SK-N-SH (cell line): ENCODE results near the gene ENDOG. TPM values are rescaled to one million over a fixed set of nuclear protein-coding genes. Genes with fewer than 3 reads are reported as not detected.
A peak's percentile ranks its signal among the peaks of the same experiment; 100 is the strongest.

Experiments used
- CTCF ChIA-PET: fragments of 300-600, 350-600 bp; formaldehyde crosslinking; extraction: SDS; loops from one replicate; lab custom pipeline; 2021; lab: Yijun Ruan, JAX
- POLR2A ChIA-PET: fragments of 350-600 bp; sonication (Branson Sonifier 250); formaldehyde crosslinking; extraction: SDS; loops from one replicate; lab custom pipeline; 2020; ENCODE audit warnings: antibody characterized with exemption, inconsistent platforms; lab: Yijun Ruan, JAX
- DNase-seq: peaks from one replicate; pipeline ENCODE4 v3.0.0; 2012
- H2AFZ ChIP-seq: fragments of 200-600 bp; sonication (generic); 2 replicates; pipeline ENCODE4 v1.8.1; 2016; ENCODE audit warnings: antibody characterized with exemption, mild to moderate bottlenecking, low read depth
- H3F3A ChIP-seq: fragments of 200-600 bp; sonication (generic); replicated peaks from 2 replicates; pipeline ENCODE3; 2016; ENCODE audit warnings: antibody characterized with exemption, mild to moderate bottlenecking; ENCODE audit not compliant: insufficient read depth
- H3K27ac ChIP-seq, 2 experiments: fragments of 200-500 bp in 1 of 2; fragments of 200-600 bp in 1 of 2; sonication (Bioruptor generic) in 1 of 2; sonication (generic), shearing (Covaris generic) in 1 of 2; 2 replicates each; pipeline versions ENCODE4 v1.5.1 to v1.6.1; 2014 to 2016; ENCODE audit warnings: low read depth in 2 of 2, inconsistent platforms in 1 of 2, low read length in 1 of 2, mild to moderate bottlenecking in 1 of 2, mixed read lengths in 1 of 2
- H3K27me3 ChIP-seq: fragments of 200-600 bp; sonication (generic), shearing (Covaris generic); 2 replicates; pipeline ENCODE4 v1.6.1; 2016; ENCODE audit warnings: mixed run types; ENCODE audit not compliant: insufficient read depth
- H3K36me3 ChIP-seq, 2 experiments: fragments of 200-500 bp in 1 of 2; fragments of 200-600 bp in 1 of 2; sonication (Bioruptor generic) in 1 of 2; sonication (generic) in 1 of 2; replicated peaks in 1 of 2; 2 replicates each; pipeline versions ENCODE3 to v1.5.1; 2014 to 2016; ENCODE audit warnings: low read length in 1 of 2, mild to moderate bottlenecking in 1 of 2; ENCODE audit not compliant: insufficient read depth in 2 of 2, control insufficient read depth in 1 of 2
- H3K4me1 ChIP-seq, 2 experiments: fragments of 200-500 bp in 1 of 2; fragments of 200-600 bp in 1 of 2; sonication (Bioruptor generic) in 1 of 2; sonication (generic), shearing (Covaris generic) in 1 of 2; 2 replicates each; pipeline versions ENCODE4 v1.5.1 to v1.6.1; 2014 to 2016; ENCODE audit warnings: low read depth in 1 of 2, low read length in 1 of 2, mixed run types in 1 of 2; ENCODE audit not compliant: insufficient read depth in 2 of 2, control insufficient read depth in 1 of 2
- H3K4me2 ChIP-seq: fragments of 200-600 bp; sonication (generic), shearing (Covaris generic); 2 replicates; pipeline ENCODE4 v1.6.1; 2017; ENCODE audit warnings: mixed run types
- H3K4me3 ChIP-seq, 2 experiments: fragments of 200-500 bp in 1 of 2; fragments of 200-600 bp in 1 of 2; sonication (Bioruptor generic) in 1 of 2; sonication (generic), shearing (Covaris generic) in 1 of 2; 2 replicates each; pipeline versions ENCODE4 v1.5.1 to v1.8.1; 2014 to 2016; ENCODE audit warnings: low read depth in 2 of 2, inconsistent platforms in 1 of 2, low read length in 1 of 2, mild to moderate bottlenecking in 1 of 2, mixed read lengths in 1 of 2, moderate library complexity in 1 of 2
- H3K79me2 ChIP-seq: fragments of 200-600 bp; sonication (generic); 2 replicates; pipeline ENCODE4 v1.8.1; 2017; ENCODE audit warnings: mild to moderate bottlenecking; ENCODE audit not compliant: insufficient read depth
- H3K9ac ChIP-seq: fragments of 200-600 bp; sonication (generic); 2 replicates; pipeline ENCODE4 v1.6.1; 2017; ENCODE audit warnings: mixed run types
- H3K9me2 ChIP-seq: fragments of 200-600 bp; sonication (generic); 2 replicates; pipeline ENCODE4 v1.6.1; 2017; ENCODE audit warnings: mixed run types
- H3K9me3 ChIP-seq: fragments of 200-600 bp; sonication (generic); 2 replicates; pipeline ENCODE4 v1.6.1; 2017; ENCODE audit warnings: mixed run types, mild to moderate bottlenecking, moderate library complexity
- H4K20me1 ChIP-seq: fragments of 200-600 bp; sonication (generic); 2 replicates; pipeline ENCODE4 v1.6.1; 2017; ENCODE audit warnings: mild to moderate bottlenecking, mixed run types; ENCODE audit not compliant: insufficient read depth
- CHD2 ChIP-seq: fragments of 150-350 bp; IDR thresholded peaks from 2 replicates; pipeline ENCODE4 v1.6.1; 2018; ENCODE audit warnings: low read length; ENCODE audit not compliant: partially characterized antibody
- ELF1 ChIP-seq: IDR thresholded peaks from 2 replicates; pipeline ENCODE4 v1.4.0; 2012
- FOSL2 ChIP-seq: IDR thresholded peaks from 2 replicates; pipeline ENCODE4 v1.4.0; 2012; ENCODE audit warnings: low read depth, mild to moderate bottlenecking, moderate library complexity, borderline replicate concordance
- GABPA ChIP-seq: IDR thresholded peaks from 2 replicates; pipeline ENCODE4 v1.4.0; 2012; ENCODE audit warnings: low read depth, mild to moderate bottlenecking
- GATA2 ChIP-seq: sonication (generic); formaldehyde crosslinking; IDR thresholded peaks from 2 replicates; pipeline ENCODE4 v1.5.0; 2020; ENCODE audit warnings: mild to moderate bottlenecking, missing genetic modification reagents
- MXI1 ChIP-seq: IDR thresholded peaks from 2 replicates; pipeline ENCODE4 v1.6.1; 2012; ENCODE audit warnings: mild to moderate bottlenecking, low read depth, low read length, improper control_type of control experiment
- NRF1 ChIP-seq: IDR thresholded peaks from 2 replicates; pipeline ENCODE4 v1.6.1; 2012; ENCODE audit warnings: low read depth, mild to moderate bottlenecking, low read length
- POLR2AphosphoS5 ChIP-seq: IDR thresholded peaks from 2 replicates; pipeline ENCODE4 v1.6.1; 2012; ENCODE audit warnings: low read depth, low read length
- RAD21 ChIP-seq: IDR thresholded peaks from 2 replicates; pipeline ENCODE4 v1.6.1; 2012; ENCODE audit warnings: mild to moderate bottlenecking, low read length
- RFX5 ChIP-seq: IDR thresholded peaks from 2 replicates; pipeline ENCODE4 v1.6.1; 2012; ENCODE audit warnings: mild to moderate bottlenecking, improper control_type of control experiment, low read length
- RXRA ChIP-seq: IDR thresholded peaks from 2 replicates; pipeline ENCODE4 v1.4.0; 2012; ENCODE audit warnings: low read depth, mild to moderate bottlenecking, borderline replicate concordance
- SIN3A ChIP-seq: IDR thresholded peaks from 2 replicates; pipeline ENCODE4 v1.6.1; 2012; ENCODE audit warnings: low read depth, mild to moderate bottlenecking, low read length, moderate library complexity, borderline replicate concordance
- TAF1 ChIP-seq: IDR thresholded peaks from 2 replicates; pipeline ENCODE4 v1.6.1; 2012; ENCODE audit warnings: low read depth, mild to moderate bottlenecking, low read length, moderate library complexity, borderline replicate concordance
- YY1 ChIP-seq: IDR thresholded peaks from 2 replicates; pipeline ENCODE4 v1.4.0; 2012; ENCODE audit warnings: low read depth, mild to moderate bottlenecking
- ZBTB33 ChIP-seq: IDR thresholded peaks from 2 replicates; pipeline ENCODE4 v1.4.0; 2012; ENCODE audit warnings: low read depth, borderline replicate concordance
- WGBS: methylation state at CpG from one replicate; pipeline ENCODE4 v1.1.6; 2017; ENCODE audit warnings: low lambda C conversion rate; 5-methylcytosine and 5-hydroxymethylcytosine counted together
- polyA plus RNA-seq, 3 experiments: library from polyadenylated mRNA; depleted of rRNA; stranded (reverse); fragments of >200 nt; gene quantifications; 2 replicates each; pipeline ENCODE4 v1.2.3, GENCODE V29; 2012
- TF ChIP-seq, protein P1 (sequence below): IDR thresholded peaks from 2 replicates; pipeline ENCODE4 v1.4.0; 2012; ENCODE audit warnings: low read depth
- TF ChIP-seq, protein P2 (sequence below): IDR thresholded peaks from 2 replicates; pipeline ENCODE4 v1.4.0; 2012; ENCODE audit warnings: low read depth, borderline replicate concordance
- TF ChIP-seq, protein P3 (sequence below): fragments of 150-350 bp; IDR thresholded peaks from 2 replicates; pipeline ENCODE4 v1.6.1; 2016; ENCODE audit warnings: mild to moderate bottlenecking, low read depth, low read length

ENDOG gene
- polyA plus RNA-seq, 1 of the 3 experiments (the other 2 are of a cell fraction), result 26.6 TPM

GRCh38 chr9:128829477-128830251 lies 11.4 kb downstream of the ENDOG start, which contains the start of gene SPOUT1:
Gene SPOUT1 (minus strand): TSS chr9:128829794. CDS start chr9:128829780, 14 bp downstream.
- TF ChIP-seq ELF1 (peak; percentile 48; the same call in 1 of the 2 replicates), MXI1 (peak; percentile 95), NRF1 (no peak), YY1 (peak; percentile 94), SIN3A (peak; percentile 69; the same call in 1 of the 2 replicates), RXRA (no peak), CHD2 (no peak), RAD21 (no peak), GABPA (peak; percentile 74), GATA2 (no peak), POLR2AphosphoS5 (peak; percentile 86), TAF1 (peak; percentile 85; the same call in 1 of the 2 replicates), RFX5 (0 out of 2 replicates have a peak, but pooled peaks have one; percentile 25)
- TF ChIP-seq, protein P1, sequence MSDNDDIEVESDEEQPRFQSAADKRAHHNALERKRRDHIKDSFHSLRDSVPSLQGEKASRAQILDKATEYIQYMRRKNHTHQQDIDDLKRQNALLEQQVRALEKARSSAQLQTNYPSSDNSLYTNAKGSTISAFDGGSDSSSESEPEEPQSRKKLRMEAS, result peak; percentile 79
- Histone ChIP-seq H4K20me1 (no peaks in the 10 kb centered on the region), H3K9me2 (no peaks in the 10 kb centered on the region), H3K27ac (peak within 1 kb of the TSS; percentile 42 to 61; a peak in 3 of 4 replicates), H3K4me2 (peak within 1 kb of the TSS; percentile 92), H3F3A (peaks cover 16% of the 10 kb centered on the region), H2AFZ (peak within 1 kb of the TSS; percentile 71), H3K9me3 (no peaks in the 10 kb centered on the region), H3K4me1 (peaks cover 0 to 6% of the 10 kb centered on the region in 2 experiments; a peak in 1 of 4 replicates), H3K9ac (peak within 1 kb of the TSS; percentile 70), H3K27me3 (no peaks in the 10 kb centered on the region), H3K4me3 (peak within 1 kb of the TSS; percentile 70 to 75), H3K36me3 (peaks cover 22 to 23% of the 10 kb centered on the region in 2 experiments), H3K79me2 (peaks cover 25% of the 10 kb centered on the region; the same call in 1 of the 2 replicates)
- DNase-seq, result peak; percentile 98
- CTCF ChIA-PET, result interaction anchor here (0.6 to 3.7 kb wide), 6 partner anchors 11 to 128 kb away, joined by 3 to 34 read pairs (median 3); partner anchors contain the start of genes ENDOG, PKN3 and ZDHHC12
- under 1% methylated on average over 16 of the region's 56 CpGs for WGBS
- POLR2A ChIA-PET, result interaction anchor here (0.5 to 1.5 kb wide), 9 partner anchors 8 to 517 kb away, joined by 3 to 13 read pairs (median 5); partner anchors contain the start of gene ENDOG

GRCh38 chr9:128833696-128834095 lies 15.4 kb downstream of the ENDOG start:
- no peaks in the 10 kb centered on the region for H3K27me3 ChIP-seq
- H3K9me2 ChIP-seq, result no peaks in the 10 kb centered on the region
- no peak overlapping the region for H3K9ac ChIP-seq
- no peak for DNase-seq
- no peak overlapping the region for H3K4me3 ChIP-seq
- H3F3A ChIP-seq, result peaks cover 4% of the 10 kb centered on the region
- no peak overlapping the region for H3K4me2 ChIP-seq
- POLR2A ChIA-PET, result no interaction called here
- no peaks in the 10 kb centered on the region for H3K9me3 ChIP-seq
- peaks cover 7% of the 10 kb centered on the region; the same call in 1 of the 2 replicates for H3K79me2 ChIP-seq
- H4K20me1 ChIP-seq, result no peaks in the 10 kb centered on the region
- CTCF ChIA-PET, result interaction anchor here (0.6 to 1.2 kb wide), 3 partner anchors 13 to 16 kb away, joined by 3 to 4 read pairs (median 3); partner anchors contain the start of gene ENDOG
- no peaks in the 10 kb centered on the region for H3K36me3 ChIP-seq
- 97% methylated on average over 10 of the region's 10 CpGs for WGBS
- H2AFZ ChIP-seq, result no peak overlapping the region
- TF ChIP-seq, protein P2, sequence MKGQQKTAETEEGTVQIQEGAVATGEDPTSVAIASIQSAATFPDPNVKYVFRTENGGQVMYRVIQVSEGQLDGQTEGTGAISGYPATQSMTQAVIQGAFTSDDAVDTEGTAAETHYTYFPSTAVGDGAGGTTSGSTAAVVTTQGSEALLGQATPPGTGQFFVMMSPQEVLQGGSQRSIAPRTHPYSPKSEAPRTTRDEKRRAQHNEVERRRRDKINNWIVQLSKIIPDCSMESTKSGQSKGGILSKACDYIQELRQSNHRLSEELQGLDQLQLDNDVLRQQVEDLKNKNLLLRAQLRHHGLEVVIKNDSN, result no peak
- TF ChIP-seq GABPA, result no peak
- TF ChIP-seq, protein P3, sequence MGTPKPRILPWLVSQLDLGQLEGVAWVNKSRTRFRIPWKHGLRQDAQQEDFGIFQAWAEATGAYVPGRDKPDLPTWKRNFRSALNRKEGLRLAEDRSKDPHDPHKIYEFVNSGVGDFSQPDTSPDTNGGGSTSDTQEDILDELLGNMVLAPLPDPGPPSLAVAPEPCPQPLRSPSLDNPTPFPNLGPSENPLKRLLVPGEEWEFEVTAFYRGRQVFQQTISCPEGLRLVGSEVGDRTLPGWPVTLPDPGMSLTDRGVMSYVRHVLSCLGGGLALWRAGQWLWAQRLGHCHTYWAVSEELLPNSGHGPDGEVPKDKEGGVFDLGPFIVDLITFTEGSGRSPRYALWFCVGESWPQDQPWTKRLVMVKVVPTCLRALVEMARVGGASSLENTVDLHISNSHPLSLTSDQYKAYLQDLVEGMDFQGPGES, result no peak
- TF ChIP-seq ZBTB33, result no peak
- TF ChIP-seq FOSL2, result no peak
- TF ChIP-seq, all 33 proteins: peak for 0
- peaks cover 0 to 3% of the 10 kb centered on the region in 2 experiments; a peak in 1 of 4 replicates for H3K4me1 ChIP-seq
- no peak overlapping the region for H3K27ac ChIP-seq
